Mesangial cell (primary cell): ENCODE data around the gene PARP3. TPM values are rescaled to one million over a fixed set of nuclear protein-coding genes. Genes with fewer than 3 reads are reported as not detected.

ENCODE experiments used
- total RNA-seq: library from RNA; depleted of rRNA; stranded (reverse); fragments of >200 nt; gene quantifications from 2 replicates; pipeline ENCODE4 v1.2.3, GENCODE V29; 2015

Gene PARP3
- 10.8 and 19.9 TPM in 2 replicates for total RNA-seq

DNA sequence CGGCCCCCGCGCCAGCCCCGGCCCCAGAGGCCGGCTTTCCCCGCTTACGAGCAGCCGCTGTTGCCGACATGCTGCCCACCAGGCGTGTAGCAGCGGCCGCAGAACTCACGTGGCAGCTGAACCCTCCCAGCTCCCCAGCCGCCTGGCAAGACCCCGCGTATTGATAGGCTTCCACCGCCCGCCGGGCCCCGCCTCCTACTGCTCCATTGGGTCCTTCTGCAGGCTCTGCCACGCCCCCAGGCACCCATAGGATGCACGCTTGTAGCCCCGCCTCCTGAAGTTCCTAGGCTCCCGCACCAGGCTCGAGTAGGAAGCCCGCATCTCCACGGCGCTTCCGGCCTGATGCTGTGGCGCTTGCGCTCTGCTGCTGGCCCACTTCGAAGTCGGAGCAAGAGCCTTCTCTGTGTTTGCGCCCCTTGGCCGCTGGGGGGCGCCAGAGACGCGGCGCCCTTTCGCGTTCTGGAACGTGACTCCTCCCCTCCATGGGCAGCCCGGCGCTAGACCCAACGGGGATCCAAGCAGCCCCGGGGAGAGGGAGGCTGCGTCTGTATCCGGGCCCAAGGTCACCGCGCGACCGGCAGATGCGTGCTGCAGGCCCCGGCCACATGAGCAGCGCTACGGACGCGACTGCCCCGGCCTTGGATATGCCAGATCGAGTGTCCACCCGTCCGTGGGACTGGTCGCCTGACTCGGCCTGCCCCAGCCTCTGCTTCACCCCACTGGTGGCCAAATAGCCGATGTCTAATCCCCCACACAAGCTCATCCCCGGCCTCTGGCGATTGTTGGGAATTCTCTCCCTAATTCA is at the start of gene PARP3, which contains the start of gene RRP9:
Gene PARP3, plus strand, starts transcription at position 566 of the 805 bp plus-strand sequence. CDS start 993 bp downstream, outside the sequence.
Gene RRP9, minus strand, starts transcription at position 107 of the 805 bp plus-strand sequence. Its CDS starts 37 bp downstream, at position 70.

DNA sequence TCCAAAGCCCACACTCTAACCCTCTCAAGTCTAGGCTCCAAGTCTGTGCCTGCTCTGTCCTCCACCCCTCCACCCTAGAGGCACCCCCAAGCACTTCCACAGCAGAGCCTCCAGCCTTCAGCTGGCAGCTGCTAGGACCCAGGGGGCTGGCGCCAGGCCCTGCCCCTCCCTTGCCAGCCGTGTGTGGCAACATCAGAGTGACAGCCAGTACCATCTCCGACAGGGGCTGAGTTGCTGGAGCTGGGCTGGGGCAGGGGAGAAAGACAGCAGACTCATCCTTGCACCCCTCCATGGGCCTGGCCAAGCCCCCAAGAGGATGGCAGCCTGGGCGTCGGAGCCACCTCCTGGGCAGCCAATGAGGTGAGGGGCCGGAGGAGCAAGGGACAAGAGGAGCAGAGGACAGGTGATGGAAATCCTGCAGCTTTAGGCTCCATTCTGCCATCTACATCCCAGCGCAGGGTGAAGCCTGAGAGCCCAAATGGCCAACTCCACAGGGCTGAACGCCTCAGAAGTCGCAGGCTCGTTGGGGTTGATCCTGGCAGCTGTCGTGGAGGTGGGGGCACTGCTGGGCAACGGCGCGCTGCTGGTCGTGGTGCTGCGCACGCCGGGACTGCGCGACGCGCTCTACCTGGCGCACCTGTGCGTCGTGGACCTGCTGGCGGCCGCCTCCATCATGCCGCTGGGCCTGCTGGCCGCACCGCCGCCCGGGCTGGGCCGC is 13.2 kb downstream of the PARP3 start, which contains the start of gene GPR62:
Gene GPR62, plus strand, starts transcription at position 207 of the 718 bp plus-strand sequence. Its CDS starts 272 bp downstream, at position 479.

DNA sequence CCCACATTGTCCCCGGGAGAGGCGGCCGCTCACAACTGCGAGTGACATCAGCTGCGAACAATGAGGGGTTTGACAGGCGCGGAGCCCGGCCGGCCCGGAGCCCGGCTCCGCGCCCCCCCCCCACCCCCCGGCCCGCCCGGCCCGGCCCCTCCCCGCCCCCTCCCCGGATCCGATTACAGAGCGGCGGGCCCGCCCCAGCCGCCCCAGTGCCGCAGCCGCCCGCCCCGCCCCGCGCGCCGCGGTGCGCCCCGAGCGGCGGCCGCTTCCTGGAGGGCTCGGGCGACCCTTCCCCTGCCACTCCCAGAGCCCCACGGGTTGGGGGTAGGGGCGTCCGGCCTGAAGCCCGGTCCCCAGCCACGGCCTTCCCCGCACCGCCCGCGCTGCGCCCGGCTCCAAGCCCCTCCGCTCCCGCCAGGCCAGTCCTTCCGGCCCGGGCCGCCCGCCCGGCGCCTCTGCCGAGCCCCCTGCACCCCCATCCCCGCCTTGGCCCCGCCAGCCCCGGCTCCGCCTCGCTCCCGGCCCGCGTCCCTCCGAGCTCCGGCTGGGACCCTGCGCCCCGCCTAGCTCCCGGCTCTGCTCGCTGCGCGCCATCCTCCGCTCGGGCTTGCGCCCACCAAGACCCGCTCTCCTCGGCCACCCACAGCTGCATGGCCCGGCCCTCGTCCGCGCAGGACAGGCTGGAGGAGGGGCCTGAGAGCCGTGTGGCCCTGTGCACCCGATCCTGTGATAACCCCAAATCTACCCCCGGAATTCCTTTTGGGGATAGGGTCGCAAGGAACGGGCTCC is 25.4 kb downstream of the PARP3 start, which contains the start of gene PCBP4:
Gene PCBP4, minus strand, starts transcription at position 71 of the 786 bp plus-strand sequence. CDS start 6,214 bp downstream, outside the sequence.

DNA sequence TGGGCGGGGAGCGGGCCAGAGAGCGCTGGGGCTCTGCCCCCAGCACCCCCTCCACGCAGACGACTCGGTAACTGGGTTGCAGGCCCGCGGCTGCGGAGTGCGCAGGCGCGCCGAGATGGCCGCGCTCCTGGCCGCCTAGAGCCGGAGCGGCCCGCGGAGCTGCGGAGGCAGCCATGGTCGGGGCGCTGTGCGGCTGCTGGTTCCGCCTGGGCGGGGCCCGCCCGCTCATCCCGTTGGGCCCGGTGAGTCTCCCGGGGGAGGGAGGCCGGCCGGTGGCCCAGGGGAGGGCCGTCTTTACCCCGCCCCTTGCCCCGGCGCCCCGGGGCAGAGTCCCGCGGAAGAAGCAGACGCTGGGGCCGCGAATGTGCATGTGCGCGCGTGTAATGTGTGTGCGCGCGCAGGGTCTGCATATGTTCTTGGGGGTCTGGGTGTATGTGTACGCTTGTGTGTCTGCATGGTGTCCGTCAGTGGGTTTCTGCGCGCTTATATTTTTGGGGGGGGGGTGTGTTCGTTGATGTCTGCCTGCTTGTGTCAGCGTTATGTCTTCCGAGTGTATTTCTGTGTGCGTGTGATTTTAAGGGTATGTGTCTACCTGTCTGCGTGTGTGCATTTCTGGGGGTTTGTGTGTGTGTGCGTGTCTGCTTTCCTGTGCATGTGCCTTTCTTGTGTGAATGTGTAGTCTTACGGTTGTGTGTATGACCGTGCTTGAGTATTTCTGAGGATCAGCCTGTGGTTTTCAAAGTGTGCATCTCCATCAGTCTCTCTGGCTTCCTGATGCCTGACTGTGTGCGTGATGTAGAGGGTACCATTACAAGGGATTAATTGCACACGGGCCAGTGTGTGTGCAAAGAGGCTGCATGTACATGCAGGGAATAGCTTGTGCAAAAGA is 33.0 kb downstream of the PARP3 start, which contains the start of gene ABHD14A:
Gene ABHD14A, plus strand, starts transcription at position 102 of the 889 bp plus-strand sequence. Its CDS starts 72 bp downstream, at position 174.

DNA sequence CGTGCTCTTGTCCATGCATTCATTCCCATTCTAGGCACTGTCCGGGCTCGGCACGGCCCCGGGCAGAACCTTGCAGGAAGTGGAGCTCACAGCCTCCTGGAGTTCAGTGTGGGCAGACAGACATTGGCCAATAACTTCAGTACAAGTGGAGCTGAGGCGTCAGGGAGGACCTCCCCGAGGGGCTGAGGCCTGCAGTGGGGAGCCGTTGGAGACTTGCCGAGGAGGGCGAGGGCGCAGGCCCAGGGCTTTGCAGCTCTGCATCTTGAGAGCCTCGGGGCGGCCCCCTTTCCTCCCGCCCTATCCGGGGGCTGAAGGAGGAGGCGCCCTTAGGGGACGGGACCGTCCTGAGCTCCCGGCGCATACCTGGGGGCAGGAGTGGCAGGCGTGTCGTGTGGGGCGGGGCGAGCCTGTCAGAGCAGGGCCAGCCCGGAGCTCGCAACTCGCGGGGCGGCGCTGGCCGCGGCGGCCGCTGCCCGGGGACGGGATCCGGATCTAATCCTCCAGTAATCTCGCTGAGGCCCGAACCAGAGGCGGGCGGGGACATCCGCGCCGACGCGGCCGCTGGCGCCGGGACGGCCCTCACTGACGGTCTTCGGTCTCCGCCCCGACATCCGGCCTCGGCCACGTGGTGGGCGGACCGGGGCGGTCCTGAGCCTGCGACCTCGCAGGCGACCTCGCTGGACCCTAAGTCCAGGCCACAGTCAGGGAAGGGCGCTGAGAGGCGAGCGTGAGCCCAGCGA is 40.8 kb downstream of the PARP3 start, which contains the start of gene ACY1:
Gene ACY1, plus strand, starts transcription at position 698 of the 740 bp plus-strand sequence. CDS start 530 bp downstream, outside the sequence.

DNA sequence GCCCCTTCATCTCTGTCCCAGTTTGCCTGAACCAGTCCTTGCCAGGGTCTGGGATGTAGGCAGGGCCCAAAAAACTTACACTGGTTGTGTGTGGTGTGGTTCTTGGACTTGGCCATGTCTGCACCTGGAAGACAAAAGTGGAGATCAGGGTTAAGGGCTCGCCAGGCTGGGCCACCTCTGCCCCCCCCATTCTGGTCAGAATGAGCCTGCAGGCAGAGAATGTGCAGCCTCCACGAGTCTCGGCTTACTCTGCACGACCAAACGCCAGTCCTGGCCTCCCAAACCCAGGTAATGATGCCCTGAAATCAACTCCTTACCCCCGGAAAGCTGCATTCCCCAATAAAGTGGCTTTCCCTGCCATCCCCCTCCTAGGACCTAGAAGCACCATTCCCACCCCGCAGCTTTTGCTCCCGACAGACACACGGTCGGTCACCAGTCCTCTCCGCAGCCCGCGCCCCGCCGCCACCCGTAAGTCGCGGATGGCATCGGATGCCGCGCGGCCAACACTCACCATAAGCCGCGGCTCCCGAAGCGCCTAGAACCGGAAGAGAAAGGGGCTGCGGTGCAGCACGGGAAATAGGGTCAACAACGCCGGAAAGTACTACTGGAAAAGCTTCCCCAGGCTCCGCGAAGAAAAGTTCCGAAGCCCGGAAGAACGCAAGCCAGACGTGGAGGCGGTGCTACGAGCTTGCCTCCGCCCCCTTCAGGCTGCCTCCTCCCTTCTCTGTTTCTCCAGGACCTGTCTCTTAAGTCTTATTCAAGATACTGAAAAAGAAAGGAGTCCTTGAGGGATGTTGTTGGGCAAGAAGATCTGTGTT is 53.4 kb downstream of the PARP3 start, which contains the start of gene RPL29:
Gene RPL29, minus strand, starts transcription at position 550 of the 818 bp plus-strand sequence. Its CDS starts 434 bp downstream, at position 116.

Other genes starting within 250 kb of the PARP3 start
- gene GRM2, start 235.3 kb upstream of the PARP3 start, total RNA-seq, result 0.16 TPM in 1 of 2 replicates, not detected in the other
- gene IQCF6, start 163.1 kb upstream of the PARP3 start, total RNA-seq, result not detected in 2 replicates
- not detected in 2 replicates for gene IQCF2, start 80.7 kb upstream of the PARP3 start, total RNA-seq
- gene IQCF5, start 66.8 kb upstream of the PARP3 start, total RNA-seq, result not detected in 2 replicates
- not detected in 2 replicates for gene IQCF1, start 39.0 kb upstream of the PARP3 start, total RNA-seq
- 19.0 and 38.0 TPM in 2 replicates for gene RRP9, start 459 bp upstream of the PARP3 start, total RNA-seq
- gene GPR62, start 13.0 kb downstream of the PARP3 start, total RNA-seq, result 0.25 and 0.49 TPM in 2 replicates
- gene PCBP4, start 25.1 kb downstream of the PARP3 start, total RNA-seq, result 68.7 and 81.2 TPM in 2 replicates
- gene ABHD14B, start 31.7 kb downstream of the PARP3 start, total RNA-seq, result 26.1 and 81.4 TPM in 2 replicates
- gene ABHD14A, start 32.7 kb downstream of the PARP3 start, total RNA-seq, result 24.8 and 44.9 TPM in 2 replicates
- 50.8 and 54.1 TPM in 2 replicates for gene ACY1, start 41.2 kb downstream of the PARP3 start, total RNA-seq
- 1,554 and 1,953 TPM in 2 replicates for gene RPL29, start 53.5 kb downstream of the PARP3 start, total RNA-seq
- gene DUSP7, start 114.2 kb downstream of the PARP3 start, total RNA-seq, result 25.4 and 32.1 TPM in 2 replicates
- 3.9 and 34.7 TPM in 2 replicates for gene POC1A, start 212.1 kb downstream of the PARP3 start, total RNA-seq